ENCODE data around the gene ZGLP1. TPM values are rescaled to one million over a fixed set of nuclear protein-coding genes. Genes with fewer than 3 reads are reported as not detected.

The ZGLP1 gene
- total RNA-seq, 1 donor from 2014 or later, result 14.9 TPM

DNA sequence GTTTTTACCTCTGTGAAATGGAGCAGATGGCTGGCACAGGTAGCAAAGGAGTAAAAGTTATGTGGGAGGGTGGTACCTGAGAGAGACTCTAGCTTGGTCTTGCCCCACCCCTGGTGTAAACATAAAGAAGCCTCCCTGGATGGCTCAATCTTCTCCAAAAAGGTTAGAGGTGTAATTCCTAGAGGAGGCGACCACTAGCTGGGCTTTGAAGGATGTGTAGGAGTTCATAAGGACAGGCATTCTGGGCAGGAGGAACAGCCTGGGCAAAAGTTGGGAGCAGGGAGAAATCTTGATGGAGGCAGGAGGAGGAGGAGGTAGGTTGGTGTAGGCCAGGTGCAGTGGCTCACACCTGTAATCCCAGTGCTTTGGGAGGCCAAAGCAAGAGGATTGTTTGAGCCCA is 30.7 kb downstream of the ZGLP1 start:
- no peaks in the 10 kb centered on the region for H3K36me3 Mint-ChIP-seq
- H3K9me3 Mint-ChIP-seq, result no peaks in the 10 kb centered on the region
- H3K4me3 Mint-ChIP-seq, result no peak overlapping the region
- no peak for DNase-seq (ENCODE audit: low spot score in 2 of 2, unreplicated experiment in 2 of 2)
- peaks cover 19% of the 10 kb centered on the region for H3K27me3 Mint-ChIP-seq (ENCODE audit: low read depth)
- TF ChIP-seq, protein P1, sequence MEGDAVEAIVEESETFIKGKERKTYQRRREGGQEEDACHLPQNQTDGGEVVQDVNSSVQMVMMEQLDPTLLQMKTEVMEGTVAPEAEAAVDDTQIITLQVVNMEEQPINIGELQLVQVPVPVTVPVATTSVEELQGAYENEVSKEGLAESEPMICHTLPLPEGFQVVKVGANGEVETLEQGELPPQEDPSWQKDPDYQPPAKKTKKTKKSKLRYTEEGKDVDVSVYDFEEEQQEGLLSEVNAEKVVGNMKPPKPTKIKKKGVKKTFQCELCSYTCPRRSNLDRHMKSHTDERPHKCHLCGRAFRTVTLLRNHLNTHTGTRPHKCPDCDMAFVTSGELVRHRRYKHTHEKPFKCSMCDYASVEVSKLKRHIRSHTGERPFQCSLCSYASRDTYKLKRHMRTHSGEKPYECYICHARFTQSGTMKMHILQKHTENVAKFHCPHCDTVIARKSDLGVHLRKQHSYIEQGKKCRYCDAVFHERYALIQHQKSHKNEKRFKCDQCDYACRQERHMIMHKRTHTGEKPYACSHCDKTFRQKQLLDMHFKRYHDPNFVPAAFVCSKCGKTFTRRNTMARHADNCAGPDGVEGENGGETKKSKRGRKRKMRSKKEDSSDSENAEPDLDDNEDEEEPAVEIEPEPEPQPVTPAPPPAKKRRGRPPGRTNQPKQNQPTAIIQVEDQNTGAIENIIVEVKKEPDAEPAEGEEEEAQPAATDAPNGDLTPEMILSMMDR (IDR thresholded peaks at IDR 0.05; ENCODE audit: unreplicated experiment), result no peak
- H3K4me1 Mint-ChIP-seq, result no peaks in the 10 kb centered on the region
- no peak overlapping the region for H3K27ac Mint-ChIP-seq

- H3K27me3 Mint-ChIP-seq (ENCODE audit: low read depth), result peaks cover 15% of the 10 kb centered on the region
- no peak overlapping the region for H3K4me3 Mint-ChIP-seq
- H3K36me3 Mint-ChIP-seq, result no peaks in the 10 kb centered on the region
- no peaks in the 10 kb centered on the region for H3K4me1 Mint-ChIP-seq
- H3K9me3 Mint-ChIP-seq, result no peaks in the 10 kb centered on the region
- DNase-seq (ENCODE audit: low spot score in 2 of 2, unreplicated experiment in 2 of 2), result no peak
- TF ChIP-seq, protein P1 (IDR thresholded peaks at IDR 0.05; ENCODE audit: unreplicated experiment), result no peak
- H3K27ac Mint-ChIP-seq, result no peak overlapping the region
Observed at GRCh38 chr19:10277795-10278589, 31.6 kb downstream of the ZGLP1 start.

DNA sequence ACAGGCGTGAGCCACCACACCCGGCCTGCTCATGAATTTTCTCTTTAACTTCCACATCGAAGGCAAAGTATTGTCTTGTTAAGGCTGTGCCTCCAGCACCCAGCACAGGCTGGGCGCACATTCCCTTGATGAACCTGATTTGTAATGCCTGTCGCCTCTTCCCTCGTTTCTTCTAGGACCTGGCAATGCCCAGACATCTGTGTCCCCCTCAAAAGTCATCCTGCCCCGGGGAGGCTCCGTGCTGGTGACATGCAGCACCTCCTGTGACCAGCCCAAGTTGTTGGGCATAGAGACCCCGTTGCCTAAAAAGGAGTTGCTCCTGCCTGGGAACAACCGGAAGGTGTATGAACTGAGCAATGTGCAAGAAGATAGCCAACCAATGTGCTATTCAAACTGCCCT is 35.0 kb downstream of the ZGLP1 start:
- no peak for DNase-seq (ENCODE audit: low spot score in 2 of 2, unreplicated experiment in 2 of 2)
- TF ChIP-seq, protein P1 (IDR thresholded peaks at IDR 0.05; ENCODE audit: unreplicated experiment), result no peak
- Mint-ChIP-seq H3K27me3 (ENCODE audit: low read depth) (peaks cover 47% of the 10 kb centered on the region), H3K9me3 (no peaks in the 10 kb centered on the region), H3K4me1 (no peaks in the 10 kb centered on the region), H3K4me3 (no peak overlapping the region), H3K36me3 (no peaks in the 10 kb centered on the region), H3K27ac (no peak overlapping the region)

GRCh38 chr19:10271543-10272086 is 38.0 kb downstream of the ZGLP1 start:
- no peaks in the 10 kb centered on the region for H3K36me3 Mint-ChIP-seq
- H3K4me1 Mint-ChIP-seq, result no peaks in the 10 kb centered on the region
- peaks cover 50% of the 10 kb centered on the region for H3K27me3 Mint-ChIP-seq (ENCODE audit: low read depth)
- no peak for DNase-seq (ENCODE audit: low spot score in 2 of 2, unreplicated experiment in 2 of 2)
- TF ChIP-seq, protein P1 (IDR thresholded peaks at IDR 0.05; ENCODE audit: unreplicated experiment), result no peak
- H3K27ac Mint-ChIP-seq, result no peak overlapping the region
- H3K9me3 Mint-ChIP-seq, result no peaks in the 10 kb centered on the region
- peak overlapping the region; percentile 15 for H3K4me3 Mint-ChIP-seq

- H3K9me3 Mint-ChIP-seq, result no peaks in the 10 kb centered on the region
- no peak for DNase-seq (ENCODE audit: low spot score in 2 of 2, unreplicated experiment in 2 of 2)
- H3K27me3 Mint-ChIP-seq (ENCODE audit: low read depth), result peaks cover 50% of the 10 kb centered on the region
- no peaks in the 10 kb centered on the region for H3K36me3 Mint-ChIP-seq
- TF ChIP-seq, protein P1 (IDR thresholded peaks at IDR 0.05; ENCODE audit: unreplicated experiment), result no peak
- H3K27ac Mint-ChIP-seq, result no peak within 1 kb of the TSS
- peak within 1 kb of the TSS; percentile 55 for H3K4me3 Mint-ChIP-seq
- no peaks in the 10 kb centered on the region for H3K4me1 Mint-ChIP-seq
Observed at GRCh38 chr19:10270616-10271394, 38.8 kb downstream of the ZGLP1 start, which contains the start of gene ICAM1. Gene ICAM1 (plus strand): TSS chr19:10271120. CDS start chr19:10271160, 40 bp downstream.

Measured in mesothelial cell of epicardium (in vitro differentiated cells).